Calu3 (cell line): ENCODE results near the gene ZFYVE27. TPM values are rescaled to one million over a fixed set of nuclear protein-coding genes. Genes with fewer than 3 reads are reported as not detected.

Source experiments
- BruUV-seq: library from RNA; stranded (reverse); fragments of 400-500 nt; replicated peaks from 2 replicates; lab custom pipeline; 2021; lab: Mats Ljungman, UMichigan
- CTCF ChIA-PET: fragments of 300-600 bp; sonication (Branson Sonifier 250); formaldehyde crosslinking; loops from one replicate; lab custom pipeline; 2022; ENCODE audit warnings: antibody characterized with exemption; lab: Charles Lee
- DNase-seq: peaks from one replicate; pipeline ENCODE4 v3.0.0; 2022
- H3K27ac Mint-ChIP-seq: one replicate; pipeline ENCODE4 v1.8.0; 2022; ENCODE audit warnings: mixed read lengths; ENCODE audit not compliant: unreplicated experiment
- H3K27me3 Mint-ChIP-seq: one replicate; pipeline ENCODE4 v1.8.0; 2022; ENCODE audit warnings: mixed read lengths; ENCODE audit not compliant: unreplicated experiment
- H3K36me3 Mint-ChIP-seq: one replicate; pipeline ENCODE4 v1.8.0; 2022; ENCODE audit warnings: mild to moderate bottlenecking, moderate library complexity, mixed read lengths; ENCODE audit not compliant: insufficient read depth, unreplicated experiment
- H3K4me1 Mint-ChIP-seq: one replicate; pipeline ENCODE4 v1.8.0; 2022; ENCODE audit warnings: mild to moderate bottlenecking, low read depth, mixed read lengths; ENCODE audit not compliant: unreplicated experiment
- H3K4me3 Mint-ChIP-seq: one replicate; pipeline ENCODE4 v1.8.0; 2022; ENCODE audit warnings: mild to moderate bottlenecking, low read depth, moderate library complexity, mixed read lengths; ENCODE audit not compliant: unreplicated experiment
- H3K9me3 Mint-ChIP-seq: one replicate; pipeline ENCODE4 v1.8.0; 2022; ENCODE audit warnings: low read depth, mixed read lengths; ENCODE audit not compliant: unreplicated experiment
- intact Hi-C: fragments of 100-400 bp; cut with micrococcal nuclease; formaldehyde crosslinking; loops from one replicate; pipeline ENCODE4 v1.10.0; 2022; ENCODE audit not compliant: unreplicated experiment
- total RNA-seq: library from RNA; stranded (reverse); gene quantifications from 2 replicates; pipeline ENCODE4 v1.2.3, GENCODE V29; 2022
- TF ChIP-seq, protein P1 (sequence below): fragments of 200-600 bp; IDR thresholded peaks from one replicate; pipeline ENCODE4 v1.8.0; 2022; ENCODE audit warnings: antibody characterized with exemption; ENCODE audit not compliant: unreplicated experiment

The ZFYVE27 gene
- total RNA-seq, 1 experiment from 2014 or later: 28.3 TPM

DNA sequence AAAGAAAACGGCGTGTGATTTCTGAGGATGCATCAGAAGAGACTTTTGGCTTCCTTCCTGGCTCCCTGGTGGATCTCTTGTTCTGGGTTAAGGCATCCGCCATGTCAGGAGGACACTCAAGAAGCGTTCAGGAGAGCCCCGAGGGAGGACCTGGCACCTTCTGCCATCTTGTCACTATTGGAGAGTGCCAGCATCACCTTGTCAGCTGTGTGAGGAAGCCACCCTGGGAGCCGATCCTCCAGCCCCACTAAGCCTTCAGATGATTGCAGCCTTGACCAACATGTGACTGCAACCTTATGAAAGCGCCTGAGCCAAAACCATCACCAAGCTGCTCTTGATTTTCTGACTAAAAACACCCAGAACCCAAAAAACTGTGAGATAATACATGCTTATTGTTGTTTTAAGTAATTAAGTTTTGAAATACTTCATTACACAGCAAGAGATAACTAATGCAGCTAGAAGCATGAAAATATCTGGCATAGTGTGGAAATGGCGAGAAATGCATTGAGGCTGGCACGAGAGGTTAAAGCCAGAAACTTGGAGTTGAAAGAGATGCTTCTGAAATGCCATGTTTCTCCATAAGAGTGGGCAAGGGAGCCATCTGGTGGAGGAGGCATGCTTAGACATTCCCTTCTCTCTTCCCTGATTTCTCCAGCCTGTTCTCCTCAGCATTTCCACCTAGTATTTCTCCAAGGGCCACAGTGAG, 5.4 kb upstream of the ZFYVE27 start:
- DNase-seq: peak; percentile 64
- BruUV-seq: no TSS peak
- intact Hi-C loops: loop anchor here (1.0 to 2.0 kb wide), 3 partner anchors 22 to 55 kb away; no protein-coding TSS in a partner anchor
- CTCF ChIA-PET: interaction anchor here (2.0 kb wide), 1 partner anchor 30 kb away, joined by 10 read pairs; no protein-coding TSS in a partner anchor
- Mint-ChIP-seq H3K9me3 (peaks cover 3% of the 10 kb centered on the region), H3K27ac (no peak overlapping the region), H3K4me1 (no peaks in the 10 kb centered on the region), H3K4me3 (no peak overlapping the region), H3K27me3 (no peaks in the 10 kb centered on the region), H3K36me3 (peaks cover 9% of the 10 kb centered on the region)
- TF ChIP-seq, protein P1, sequence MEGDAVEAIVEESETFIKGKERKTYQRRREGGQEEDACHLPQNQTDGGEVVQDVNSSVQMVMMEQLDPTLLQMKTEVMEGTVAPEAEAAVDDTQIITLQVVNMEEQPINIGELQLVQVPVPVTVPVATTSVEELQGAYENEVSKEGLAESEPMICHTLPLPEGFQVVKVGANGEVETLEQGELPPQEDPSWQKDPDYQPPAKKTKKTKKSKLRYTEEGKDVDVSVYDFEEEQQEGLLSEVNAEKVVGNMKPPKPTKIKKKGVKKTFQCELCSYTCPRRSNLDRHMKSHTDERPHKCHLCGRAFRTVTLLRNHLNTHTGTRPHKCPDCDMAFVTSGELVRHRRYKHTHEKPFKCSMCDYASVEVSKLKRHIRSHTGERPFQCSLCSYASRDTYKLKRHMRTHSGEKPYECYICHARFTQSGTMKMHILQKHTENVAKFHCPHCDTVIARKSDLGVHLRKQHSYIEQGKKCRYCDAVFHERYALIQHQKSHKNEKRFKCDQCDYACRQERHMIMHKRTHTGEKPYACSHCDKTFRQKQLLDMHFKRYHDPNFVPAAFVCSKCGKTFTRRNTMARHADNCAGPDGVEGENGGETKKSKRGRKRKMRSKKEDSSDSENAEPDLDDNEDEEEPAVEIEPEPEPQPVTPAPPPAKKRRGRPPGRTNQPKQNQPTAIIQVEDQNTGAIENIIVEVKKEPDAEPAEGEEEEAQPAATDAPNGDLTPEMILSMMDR: peak; percentile 40

DNA sequence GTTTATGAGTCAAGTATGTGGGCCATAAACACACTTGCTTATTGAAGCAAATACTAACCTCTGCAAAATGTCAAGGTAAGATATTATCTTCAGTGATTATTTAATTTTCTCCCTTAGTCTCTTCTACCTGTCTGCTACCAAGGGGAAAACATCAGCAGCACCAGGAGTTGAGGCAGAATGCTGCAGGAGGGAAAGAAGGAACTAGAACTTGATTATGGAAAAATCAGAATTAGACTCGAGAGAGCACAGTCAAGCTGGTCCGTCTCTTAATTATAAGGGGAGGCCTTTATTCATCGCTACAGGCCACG, 4.9 kb upstream of the ZFYVE27 start:
- H3K9me3 Mint-ChIP-seq: peaks cover 3% of the 10 kb centered on the region
- BruUV-seq: no TSS peak
- H3K4me3 Mint-ChIP-seq: no peak overlapping the region
- TF ChIP-seq, protein P1: no peak
- H3K36me3 Mint-ChIP-seq: peaks cover 14% of the 10 kb centered on the region
- intact Hi-C loops: no loop called here
- no peaks in the 10 kb centered on the region for H3K4me1 Mint-ChIP-seq
- CTCF ChIA-PET: interaction anchor here (2.0 kb wide), 1 partner anchor 30 kb away, joined by 10 read pairs; no protein-coding TSS in a partner anchor
- DNase-seq: no peak
- H3K27ac Mint-ChIP-seq: no peak overlapping the region
- no peaks in the 10 kb centered on the region for H3K27me3 Mint-ChIP-seq

DNA sequence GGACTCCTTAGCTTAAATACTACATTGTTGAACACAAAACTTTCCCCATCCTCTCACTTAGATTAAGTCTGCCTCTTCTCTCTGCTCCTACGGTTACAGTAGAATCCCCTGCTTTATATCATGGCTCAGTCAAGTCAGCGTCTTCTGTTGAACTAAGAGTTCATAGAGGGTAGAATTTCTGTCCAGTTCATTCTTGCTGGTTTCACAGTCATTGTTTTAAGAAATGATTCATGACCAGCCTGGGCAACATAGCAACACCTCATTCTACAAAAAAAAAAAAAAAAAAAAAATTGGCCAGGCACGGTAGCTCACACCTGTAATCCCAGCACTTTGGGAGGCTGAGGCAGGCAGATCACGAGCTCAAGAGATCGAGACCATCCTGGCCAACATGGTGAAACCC, 3.7 kb upstream of the ZFYVE27 start:
- Mint-ChIP-seq H3K4me1 (peaks cover 11% of the 10 kb centered on the region), H3K4me3 (no peak overlapping the region), H3K27me3 (no peaks in the 10 kb centered on the region), H3K9me3 (peaks cover 3% of the 10 kb centered on the region), H3K36me3 (peaks cover 25% of the 10 kb centered on the region), H3K27ac (no peak overlapping the region)
- CTCF ChIA-PET: interaction anchor here (0.7 kb wide), 2 partner anchors 32 to 57 kb away, joined by 4 to 6 read pairs; no protein-coding TSS in a partner anchor
- TF ChIP-seq, protein P1: no peak
- intact Hi-C loops: no loop called here
- DNase-seq: no peak
- no TSS peak for BruUV-seq

DNA sequence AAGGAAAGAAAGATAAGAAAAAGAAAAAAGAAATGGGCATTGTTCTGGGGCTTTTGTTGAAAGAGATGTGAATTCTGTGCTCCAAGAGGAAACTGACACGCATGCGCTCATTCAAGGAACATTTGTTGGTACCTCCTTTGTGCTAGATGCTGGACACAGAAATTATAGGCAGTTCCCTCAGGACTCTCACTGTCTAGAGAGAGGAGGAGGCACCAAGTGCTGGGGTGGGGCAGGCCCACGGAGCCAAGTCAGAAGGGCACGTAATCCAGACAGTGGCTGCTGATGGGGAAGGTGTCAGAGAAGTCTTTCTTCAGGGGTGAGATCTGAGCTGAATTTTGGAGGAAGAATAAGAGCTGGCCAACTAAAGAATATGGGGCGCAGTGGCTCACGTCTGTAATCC, 2.9 kb upstream of the ZFYVE27 start:
- Mint-ChIP-seq H3K27ac (no peak overlapping the region), H3K9me3 (peaks cover 3% of the 10 kb centered on the region), H3K27me3 (no peaks in the 10 kb centered on the region), H3K36me3 (peaks cover 25% of the 10 kb centered on the region), H3K4me1 (peaks cover 12% of the 10 kb centered on the region), H3K4me3 (no peak overlapping the region)
- intact Hi-C loops: no loop called here
- TF ChIP-seq, protein P1: no peak
- BruUV-seq: no TSS peak
- no peak for DNase-seq
- CTCF ChIA-PET: interaction anchor here (0.6 to 0.7 kb wide), 3 partner anchors 31 to 57 kb away, joined by 3 to 6 read pairs (median 4); no protein-coding TSS in a partner anchor
